Activated CD4-positive, alpha-beta memory T cell treated with anti-CD3 and anti-CD28 coated beads, Interleukin-2, amount 10 ng/mL, durations not matched to agents 7 days and 5 days (primary cell): Measurements from ENCODE around the gene HGS. TPM values are rescaled to one million over a fixed set of nuclear protein-coding genes. Genes with fewer than 3 reads are reported as not detected.
A peak's percentile ranks its signal among the peaks of the same experiment; 100 is the strongest.
"Not testable (repeated sequence)": the region's sequence is repeated elsewhere in the genome, so short reads cannot be mapped to it uniquely, and the experiment has no call there.

Source experiments
- CTCF ChIA-PET: fragments of 350-600 bp; sonication (Branson Sonifier 250); formaldehyde crosslinking; loops from one replicate; lab custom pipeline; 2021; ENCODE audit warnings: antibody characterized with exemption, inconsistent platforms; lab: Charles Lee
- POLR2A ChIA-PET: fragments of 350-600 bp; sonication (Branson Sonifier 250); formaldehyde crosslinking; loops from one replicate; lab custom pipeline; 2021; ENCODE audit warnings: antibody characterized with exemption; lab: Charles Lee
- DNase-seq: peaks from one replicate; pipeline ENCODE4 v3.0.0-alpha.2; 2020
- H3K27ac Mint-ChIP-seq: one replicate; pipeline ENCODE4 v1.8.0; 2021; ENCODE audit warnings: mild to moderate bottlenecking, mixed read lengths
- H3K27me3 Mint-ChIP-seq: one replicate; pipeline ENCODE4 v1.8.0; 2021; ENCODE audit warnings: mixed read lengths
- H3K36me3 Mint-ChIP-seq: one replicate; pipeline ENCODE4 v1.8.0; 2021; ENCODE audit warnings: low read depth, mixed read lengths
- H3K4me1 Mint-ChIP-seq: one replicate; pipeline ENCODE4 v1.8.0; 2021; ENCODE audit warnings: mixed read lengths
- H3K4me3 Mint-ChIP-seq: one replicate; pipeline ENCODE4 v1.8.0; 2021; ENCODE audit warnings: mild to moderate bottlenecking, mixed read lengths
- H3K9me3 Mint-ChIP-seq: one replicate; pipeline ENCODE4 v1.8.0; 2021; ENCODE audit warnings: mixed read lengths
- total RNA-seq, 2 experiments: library from RNA; stranded (reverse); gene quantifications; one replicate each; pipeline ENCODE4 v1.2.3, GENCODE V29; 2021

Gene HGS
- total RNA-seq, 2 experiments from 2014 or later = 122 to 130 TPM

DNA sequence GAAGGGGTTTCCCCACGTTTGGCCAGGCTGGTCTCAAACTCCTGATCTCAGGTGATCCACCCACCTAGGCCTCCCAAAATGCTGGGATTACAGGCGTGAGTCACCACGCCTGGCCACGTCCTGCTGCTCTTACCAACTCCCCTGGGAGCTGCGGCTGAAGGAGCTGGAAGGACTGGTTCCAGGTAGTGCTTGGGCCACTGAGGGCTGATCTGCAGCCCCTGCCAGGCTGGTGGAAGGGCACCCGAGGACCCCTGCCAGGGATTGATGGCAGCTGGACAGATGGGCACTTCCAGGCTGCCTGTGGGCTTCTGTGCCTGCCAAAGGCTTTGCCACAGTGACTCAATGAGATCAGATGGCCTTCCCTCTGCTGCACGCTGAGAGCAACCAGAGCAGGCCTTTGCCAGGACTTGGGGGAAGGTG, 19.8 kb upstream of the HGS start:
- no peak for DNase-seq
- CTCF ChIA-PET = interaction anchor here (0.6 to 1.3 kb wide), 3 partner anchors 8 to 324 kb away, joined by 3 to 5 read pairs (median 3); partner anchors contain the start of gene PDE6G
- H3K27ac Mint-ChIP-seq = peak overlapping the region; percentile 94
- no peak overlapping the region for H3K4me3 Mint-ChIP-seq
- H3K4me1 Mint-ChIP-seq = peaks cover 55% of the 10 kb centered on the region
- H3K9me3 Mint-ChIP-seq = no peaks in the 10 kb centered on the region
- POLR2A ChIA-PET = interaction anchor here (1.2 to 4.8 kb wide), 4 partner anchors 8 to 112 kb away, joined by 4 to 52 read pairs (median 16); partner anchors contain the start of genes FAAP100, MRPL12, NPLOC4 and PDE6G
- peaks cover 34% of the 10 kb centered on the region for H3K36me3 Mint-ChIP-seq
- no peaks in the 10 kb centered on the region for H3K27me3 Mint-ChIP-seq

DNA sequence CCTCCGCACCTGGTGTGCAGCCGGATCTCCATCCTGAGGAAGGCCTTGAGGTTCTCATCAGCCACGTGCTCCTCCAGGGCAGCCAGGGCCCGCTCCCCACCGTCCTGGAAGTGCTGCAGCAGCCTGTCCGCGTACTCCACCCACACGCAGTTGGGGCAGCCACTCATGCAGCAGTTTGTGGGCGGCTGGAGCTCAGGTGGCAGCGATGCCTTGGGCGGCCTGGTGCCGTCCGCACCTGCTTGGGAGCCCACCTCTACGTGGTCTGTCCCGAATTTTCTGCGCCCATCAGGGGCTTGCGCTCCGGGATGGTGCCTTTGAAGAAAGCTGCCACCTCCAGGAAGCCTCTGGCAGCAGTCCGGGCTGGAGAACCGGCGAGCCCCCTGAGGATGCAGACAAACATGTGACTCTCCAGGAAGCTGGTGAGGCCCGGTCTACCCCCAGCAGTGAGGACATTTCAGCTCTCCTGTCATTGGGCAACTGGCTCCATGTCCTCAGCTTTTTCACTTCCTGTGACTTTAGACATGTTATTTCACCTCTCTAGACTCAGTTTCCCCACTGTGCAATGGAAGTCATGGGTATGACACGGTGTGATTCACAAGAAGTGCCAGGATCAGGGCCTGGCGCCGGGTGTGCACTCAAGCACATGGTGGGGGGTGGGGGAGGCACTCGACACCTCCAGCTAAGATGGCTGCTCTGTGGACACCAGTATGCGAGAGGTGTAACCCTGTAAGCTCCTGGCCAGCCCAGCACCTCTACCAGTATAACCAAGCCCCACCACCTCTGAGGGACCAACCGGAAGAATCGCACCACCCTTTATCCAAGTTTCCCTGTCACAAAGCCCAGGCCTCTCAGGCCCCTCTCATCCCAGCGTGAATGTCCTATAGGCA, 18.4 kb upstream of the HGS start:
- Mint-ChIP-seq H3K4me1 (peaks cover 62% of the 10 kb centered on the region), H3K9me3 (no peaks in the 10 kb centered on the region), H3K36me3 (peaks cover 45% of the 10 kb centered on the region), H3K27me3 (no peaks in the 10 kb centered on the region), H3K4me3 (peak overlapping the region; percentile 93), H3K27ac (peak overlapping the region; percentile 94)
- CTCF ChIA-PET = interaction anchor here (0.7 to 1.1 kb wide), 6 partner anchors 11 to 52 kb away, joined by 3 to 4 read pairs (median 3); partner anchors contain the start of genes ARL16 and HGS
- peak; percentile 62 for DNase-seq
- POLR2A ChIA-PET = interaction anchor here (0.6 to 4.8 kb wide), 16 partner anchors 9 to 358 kb away, joined by 3 to 52 read pairs (median 4); partner anchors contain the start of genes ARL16, HGS, LRRC45 and MCRIP1

DNA sequence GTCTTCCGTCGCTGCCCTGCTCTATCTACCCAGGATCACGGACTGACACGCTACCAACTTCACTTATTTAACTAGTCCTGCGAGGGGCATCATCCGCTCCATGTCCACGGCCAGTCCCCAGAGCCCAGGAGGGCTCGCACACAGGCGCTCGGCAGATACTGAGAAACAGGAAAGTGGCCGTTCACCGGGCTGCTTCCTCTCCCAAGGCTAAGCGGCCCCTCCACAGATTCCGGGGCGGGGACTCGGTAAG, 17.8 kb upstream of the HGS start:
- peaks cover 62% of the 10 kb centered on the region for H3K4me1 Mint-ChIP-seq
- ChIA-PET POLR2A (interaction anchor here (0.7 to 4.8 kb wide), 18 partner anchors 10 to 207 kb away, joined by 3 to 52 read pairs (median 4); partner anchors contain the start of genes ARL16, HGS, MCRIP1 and MRPL12), CTCF (interaction anchor here (0.7 to 2.3 kb wide), 7 partner anchors 9 to 53 kb away, joined by 3 to 6 read pairs (median 3); partner anchors contain the start of genes ARL16 and HGS)
- peaks cover 46% of the 10 kb centered on the region for H3K36me3 Mint-ChIP-seq
- peak overlapping the region; percentile 94 for H3K27ac Mint-ChIP-seq
- no peak for DNase-seq
- H3K4me3 Mint-ChIP-seq = peak overlapping the region; percentile 93
- H3K9me3 Mint-ChIP-seq = no peaks in the 10 kb centered on the region
- no peaks in the 10 kb centered on the region for H3K27me3 Mint-ChIP-seq

- H3K9me3 Mint-ChIP-seq = no peaks in the 10 kb centered on the region
- ChIA-PET POLR2A (interaction anchor here (0.6 to 4.8 kb wide), 16 partner anchors 9 to 296 kb away, joined by 3 to 52 read pairs (median 4); partner anchors contain the start of genes ARL16, HGS, MRPL12 and NPLOC4), CTCF (interaction anchor here (1.0 to 2.3 kb wide), 3 partner anchors 9 to 17 kb away, joined by 3 to 6 read pairs (median 6); partner anchors contain the start of genes ARL16 and HGS)
- peak within 1 kb of the TSS; percentile 94 for H3K27ac Mint-ChIP-seq
- H3K4me1 Mint-ChIP-seq = peaks cover 62% of the 10 kb centered on the region
- no peaks in the 10 kb centered on the region for H3K27me3 Mint-ChIP-seq
- DNase-seq = peak; percentile 94
- H3K36me3 Mint-ChIP-seq = peaks cover 51% of the 10 kb centered on the region
- peak within 1 kb of the TSS; percentile 93 for H3K4me3 Mint-ChIP-seq
Observed at GRCh38 chr17:81666342-81667191, 17.2 kb upstream of the HGS start, which contains the start of the genes CCDC137 and OXLD1. TSS of gene CCDC137 (plus strand) at chr17:81666737. CDS start at chr17:81666767, 30 bp downstream. TSS of gene OXLD1 (minus strand) at chr17:81666605. CDS start at chr17:81666577, 28 bp downstream.

GRCh38 chr17:81667754-81668153, 16.1 kb upstream of the HGS start:
- Mint-ChIP-seq H3K36me3 (peaks cover 63% of the 10 kb centered on the region), H3K27me3 (no peaks in the 10 kb centered on the region), H3K4me3 (peak overlapping the region; percentile 93), H3K9me3 (no peaks in the 10 kb centered on the region), H3K27ac (peak overlapping the region; percentile 76), H3K4me1 (peaks cover 52% of the 10 kb centered on the region)
- CTCF ChIA-PET = interaction anchor here (2.3 kb wide), 1 partner anchor 16 kb away, joined by 6 read pairs; the partner anchor contains the start of genes ARL16 and HGS
- POLR2A ChIA-PET = interaction anchor here (1.0 to 3.2 kb wide), 6 partner anchors 8 to 309 kb away, joined by 3 to 18 read pairs (median 6); partner anchors contain the start of genes ARL16, HGS and MRPL12
- DNase-seq = no peak

DNA sequence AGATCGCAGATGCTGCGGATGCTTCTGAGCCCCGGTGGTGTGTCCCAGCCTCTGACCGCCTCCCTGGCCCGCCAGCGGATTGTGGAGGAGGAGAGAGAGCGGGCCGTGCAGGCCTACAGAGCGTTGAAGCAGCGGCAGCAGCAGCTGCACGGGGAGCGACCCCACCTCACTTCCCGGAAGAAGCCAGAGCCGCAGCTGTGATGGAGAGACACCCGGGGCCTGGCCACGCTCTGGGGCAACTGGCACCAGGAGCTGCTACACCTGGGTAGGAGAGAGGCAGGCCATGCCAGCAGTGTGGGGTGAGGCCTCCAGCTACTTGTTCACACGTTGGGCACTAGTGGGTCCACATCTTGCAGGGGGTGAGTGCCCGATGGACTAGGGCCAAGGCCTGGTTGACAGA, 11.3 kb upstream of the HGS start:
- Mint-ChIP-seq H3K4me3 (no peak overlapping the region), H3K36me3 (peaks cover 48% of the 10 kb centered on the region), H3K4me1 (peaks cover 22% of the 10 kb centered on the region), H3K27me3 (no peaks in the 10 kb centered on the region), H3K9me3 (no peaks in the 10 kb centered on the region), H3K27ac (no peak overlapping the region)
- DNase-seq = no peak
- ChIA-PET CTCF (no interaction called here), POLR2A (interaction anchor here (0.7 kb wide), 1 partner anchor 169 kb away, joined by 3 read pairs; no protein-coding TSS in a partner anchor)

- H3K9me3 Mint-ChIP-seq = no peaks in the 10 kb centered on the region
- no peaks in the 10 kb centered on the region for H3K27me3 Mint-ChIP-seq
- no peak for DNase-seq
- no peak overlapping the region for H3K27ac Mint-ChIP-seq
- H3K4me3 Mint-ChIP-seq = no peak overlapping the region
- POLR2A ChIA-PET = interaction anchor here (0.7 kb wide), 1 partner anchor 168 kb away, joined by 3 read pairs; no protein-coding TSS in a partner anchor
- peaks cover 17% of the 10 kb centered on the region for H3K4me1 Mint-ChIP-seq
- peaks cover 43% of the 10 kb centered on the region for H3K36me3 Mint-ChIP-seq
- CTCF ChIA-PET = no interaction called here
Observed at GRCh38 chr17:81672954-81673353, 10.9 kb upstream of the HGS start.

GRCh38 chr17:81673561-81674258, 10.1 kb upstream of the HGS start:
- H3K27ac Mint-ChIP-seq = no peak overlapping the region
- POLR2A ChIA-PET = interaction anchor here (0.9 kb wide), 1 partner anchor 10 kb away, joined by 3 read pairs; the partner anchor contains the start of genes ARL16 and HGS

GRCh38 chr17:81675515-81676221, 8.1 kb upstream of the HGS start:
- not testable (repeated sequence) for H3K9me3 Mint-ChIP-seq, H3K4me3 Mint-ChIP-seq, H3K27me3 Mint-ChIP-seq, H3K4me1 Mint-ChIP-seq, H3K27ac Mint-ChIP-seq
- DNase-seq = peak; percentile 42
- peaks cover 30% of the 10 kb centered on the region for H3K36me3 Mint-ChIP-seq
- ChIA-PET CTCF (interaction anchor here (1.0 to 2.8 kb wide), 6 partner anchors 8 to 55 kb away, joined by 3 to 18 read pairs (median 6); partner anchors contain the start of genes ARL16, CCDC137, HGS and MRPL12), POLR2A (interaction anchor here (0.6 to 2.3 kb wide), 5 partner anchors 8 to 36 kb away, joined by 3 to 10 read pairs (median 5); partner anchors contain the start of genes ARL16, CCDC137, HGS and MRPL12)

More at GRCh38 chr17:81673561-81674258, 10.1 kb upstream of the HGS start:
- no peak for DNase-seq
- Mint-ChIP-seq H3K9me3 (no peaks in the 10 kb centered on the region), H3K36me3 (peaks cover 38% of the 10 kb centered on the region), H3K4me3 (no peak overlapping the region), H3K4me1 (peaks cover 11% of the 10 kb centered on the region), H3K27me3 (no peaks in the 10 kb centered on the region)
- CTCF ChIA-PET = interaction anchor here (2.8 kb wide), 1 partner anchor 29 kb away, joined by 18 read pairs; the partner anchor contains the start of gene MRPL12

GRCh38 chr17:81676906-81677305, 6.9 kb upstream of the HGS start:
- H3K27me3 Mint-ChIP-seq = no peaks in the 10 kb centered on the region
- POLR2A ChIA-PET = interaction anchor here (1.6 to 2.3 kb wide), 2 partner anchors 8 to 10 kb away, joined by 5 to 10 read pairs; partner anchors contain the start of genes CCDC137 and OXLD1
- H3K4me1 Mint-ChIP-seq = peaks cover 5% of the 10 kb centered on the region
- peaks cover 23% of the 10 kb centered on the region for H3K36me3 Mint-ChIP-seq
- DNase-seq = no peak
- CTCF ChIA-PET = interaction anchor here (1.5 to 2.8 kb wide), 2 partner anchors 11 to 26 kb away, joined by 3 to 18 read pairs; partner anchors contain the start of gene MRPL12
- no peak overlapping the region for H3K27ac Mint-ChIP-seq
- no peak overlapping the region for H3K4me3 Mint-ChIP-seq
- H3K9me3 Mint-ChIP-seq = no peaks in the 10 kb centered on the region
